Sigmoid colon (tissue), 4 donors: ENCODE data around the gene TM9SF4.
"Not testable (repeated sequence)": the region's sequence is repeated elsewhere in the genome, so short reads cannot be mapped to it uniquely, and the experiment has no call there.

ENCODE experiments used
- CTCF ChIP-seq, 4 experiments: fragments of 450-650 bp in 3 of 4; fragments of 200-600 bp in 1 of 4; IDR thresholded peaks; one replicate each; pipeline ENCODE4 v1.5.1; 2016 to 2019; ENCODE audit warnings: antibody characterized with exemption in 4 of 4, mild to moderate bottlenecking in 3 of 4, moderate library complexity in 2 of 4
- EP300 ChIP-seq, 4 donors: sonication (generic); formaldehyde crosslinking; IDR thresholded peaks; one replicate each; pipeline ENCODE4 v1.6.1; 2017; ENCODE audit warnings: antibody characterized with exemption in 4 of 4
- POLR2A ChIP-seq, 2 donors: fragments of 450-650 bp; IDR thresholded peaks; one replicate each; pipeline ENCODE4 v1.6.1; 2016; ENCODE audit warnings: antibody characterized with exemption in 2 of 2, mild to moderate bottlenecking in 2 of 2, moderate library complexity in 2 of 2
- POLR2AphosphoS5 ChIP-seq, 4 donors: sonication (generic); formaldehyde crosslinking; IDR thresholded peaks; one replicate each; pipeline ENCODE4 v1.6.1; 2017; ENCODE audit warnings: antibody characterized with exemption in 4 of 4

DNA sequence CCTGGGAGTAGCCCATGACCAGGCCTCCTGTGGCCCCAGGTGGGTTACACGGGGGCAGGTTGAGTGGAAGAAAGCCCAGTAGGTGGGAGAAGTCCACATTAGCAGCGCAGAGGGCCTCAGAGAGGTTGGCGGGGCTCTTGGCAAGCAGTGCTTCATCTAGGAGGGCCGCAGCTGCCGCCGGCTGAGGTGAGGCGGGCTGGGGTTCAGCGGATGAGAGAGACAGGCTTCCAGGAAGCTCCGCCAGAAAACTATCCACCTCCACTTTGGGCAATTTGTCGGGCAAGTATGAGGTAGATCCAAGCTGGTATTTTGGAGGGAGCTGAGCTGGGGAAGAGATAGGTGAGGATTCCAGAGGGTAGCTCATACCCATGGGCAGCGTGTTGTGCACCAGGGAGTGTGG is 87.1 kb downstream of the TM9SF4 start:
- not testable (repeated sequence) for TF ChIP-seq CTCF, EP300, POLR2A, POLR2AphosphoS5 (IDR thresholded peaks at IDR 0.05)
